Choroid plexus epithelial cell (primary cell): ENCODE results near the gene SHB.

Source experiments
- DNase-seq: peaks from one replicate; pipeline ENCODE4 v3.0.0-alpha.2; 2010; ENCODE audit warnings: low read depth
- H3K4me3 ChIP-seq: 2 replicates; pipeline ENCODE4 v1.5.1; 2011; ENCODE audit warnings: low read depth, mild to moderate bottlenecking, control low read depth, low read length, moderate library complexity
- TF ChIP-seq, protein P1 (sequence below): conservative IDR thresholded peaks from 2 replicates; pipeline ENCODE4 v1.5.1; 2011; ENCODE audit warnings: low read depth, mild to moderate bottlenecking, control low read depth, inconsistent platforms, low read length, moderate library complexity

Gene SHB

DNA sequence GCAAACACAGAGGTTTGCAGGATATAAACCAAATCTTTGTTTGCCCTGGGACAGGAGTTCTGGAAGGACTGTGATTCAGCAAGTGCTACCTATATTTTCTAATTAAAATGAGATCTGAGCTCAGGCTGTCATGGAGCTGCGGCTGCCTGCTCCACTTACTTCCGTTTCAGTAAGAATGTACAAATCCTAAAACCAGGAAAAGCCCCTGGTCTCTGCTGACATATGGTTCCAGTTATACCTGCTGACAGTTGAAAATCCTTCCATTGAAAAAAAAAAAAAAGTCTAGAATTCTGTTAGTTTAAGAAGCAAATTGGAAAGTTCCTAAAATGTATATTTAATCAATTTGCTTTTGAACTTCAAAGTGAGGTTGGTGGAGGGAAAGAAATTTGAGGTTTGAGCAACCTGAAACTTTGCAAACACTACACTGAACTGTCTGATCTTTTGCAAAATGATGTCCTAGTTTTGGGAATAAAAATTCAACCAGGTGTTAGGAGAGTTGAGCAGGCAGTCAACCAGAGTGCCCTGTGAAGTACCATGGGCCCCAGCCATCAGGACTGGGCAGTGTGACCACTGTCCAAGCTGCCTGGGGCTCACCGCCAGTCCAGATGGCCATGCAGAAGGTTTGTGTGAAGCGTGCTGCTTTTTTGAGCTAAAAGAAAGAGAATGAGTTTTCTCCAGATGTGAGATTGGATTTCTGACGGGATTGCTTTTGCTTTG is 50.6 kb downstream of the SHB start:
- TF ChIP-seq, protein P1, sequence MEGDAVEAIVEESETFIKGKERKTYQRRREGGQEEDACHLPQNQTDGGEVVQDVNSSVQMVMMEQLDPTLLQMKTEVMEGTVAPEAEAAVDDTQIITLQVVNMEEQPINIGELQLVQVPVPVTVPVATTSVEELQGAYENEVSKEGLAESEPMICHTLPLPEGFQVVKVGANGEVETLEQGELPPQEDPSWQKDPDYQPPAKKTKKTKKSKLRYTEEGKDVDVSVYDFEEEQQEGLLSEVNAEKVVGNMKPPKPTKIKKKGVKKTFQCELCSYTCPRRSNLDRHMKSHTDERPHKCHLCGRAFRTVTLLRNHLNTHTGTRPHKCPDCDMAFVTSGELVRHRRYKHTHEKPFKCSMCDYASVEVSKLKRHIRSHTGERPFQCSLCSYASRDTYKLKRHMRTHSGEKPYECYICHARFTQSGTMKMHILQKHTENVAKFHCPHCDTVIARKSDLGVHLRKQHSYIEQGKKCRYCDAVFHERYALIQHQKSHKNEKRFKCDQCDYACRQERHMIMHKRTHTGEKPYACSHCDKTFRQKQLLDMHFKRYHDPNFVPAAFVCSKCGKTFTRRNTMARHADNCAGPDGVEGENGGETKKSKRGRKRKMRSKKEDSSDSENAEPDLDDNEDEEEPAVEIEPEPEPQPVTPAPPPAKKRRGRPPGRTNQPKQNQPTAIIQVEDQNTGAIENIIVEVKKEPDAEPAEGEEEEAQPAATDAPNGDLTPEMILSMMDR: no peak
- DNase-seq: no peak

DNA sequence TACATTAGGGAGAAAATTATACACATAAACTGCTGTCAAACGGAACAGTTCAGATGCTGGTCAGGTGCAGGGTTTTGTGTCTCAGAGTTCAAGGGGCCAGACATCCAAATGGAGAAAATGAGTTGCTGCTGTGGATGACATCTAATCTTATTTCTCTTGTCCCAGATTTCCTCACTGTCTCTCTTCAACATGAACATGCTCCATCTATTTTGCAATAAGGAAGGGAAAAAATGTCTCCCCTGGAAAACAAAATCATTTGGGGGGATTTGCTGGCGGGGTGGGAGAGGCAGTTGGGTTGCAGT is 51.2 kb downstream of the SHB start:
- no peak overlapping the region for H3K4me3 ChIP-seq
- TF ChIP-seq, protein P1: no peak
- no peak for DNase-seq

More for the DNA sequence above, 50.6 kb downstream of the SHB start:
- H3K4me3 ChIP-seq: no peak overlapping the region

DNA sequence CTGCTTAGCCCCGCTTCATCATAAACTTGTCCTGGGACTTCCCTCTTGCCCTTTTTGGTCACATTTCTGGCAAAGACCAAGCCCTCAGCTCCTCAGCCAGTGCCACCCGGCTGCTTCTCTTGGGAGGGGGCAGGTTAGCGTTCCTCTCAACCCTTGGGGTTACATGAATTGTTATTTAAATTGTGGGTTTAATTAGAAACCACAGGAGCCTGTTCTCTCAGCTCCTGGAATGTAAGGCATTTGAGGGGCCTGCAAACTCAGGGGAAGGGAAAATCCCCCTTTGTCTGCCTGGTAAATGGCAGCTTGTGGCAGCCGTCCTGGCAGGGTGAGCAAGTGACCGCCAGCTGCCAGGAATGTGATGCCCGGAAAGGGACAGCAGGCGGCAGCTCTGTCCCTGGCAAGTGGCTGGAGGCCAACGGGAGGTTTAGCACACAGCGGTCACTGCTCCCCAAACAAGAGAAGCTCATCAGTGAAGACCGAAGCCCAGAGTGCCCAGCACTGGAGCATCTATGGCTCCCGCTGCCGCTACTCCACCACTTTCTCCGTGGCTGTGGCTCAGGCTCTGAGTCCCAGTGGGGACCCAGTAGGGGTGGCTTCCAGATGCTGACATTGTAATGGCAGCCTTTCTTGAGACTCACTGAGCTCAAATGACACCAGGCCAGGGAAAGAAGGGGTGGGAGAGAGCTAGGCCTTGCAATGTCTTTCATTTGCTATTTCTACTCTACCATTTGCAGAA is 51.7 kb downstream of the SHB start:
- TF ChIP-seq, protein P1: peak; percentile 25
- DNase-seq: peak; percentile 75
- H3K4me3 ChIP-seq: no peak overlapping the region

DNA sequence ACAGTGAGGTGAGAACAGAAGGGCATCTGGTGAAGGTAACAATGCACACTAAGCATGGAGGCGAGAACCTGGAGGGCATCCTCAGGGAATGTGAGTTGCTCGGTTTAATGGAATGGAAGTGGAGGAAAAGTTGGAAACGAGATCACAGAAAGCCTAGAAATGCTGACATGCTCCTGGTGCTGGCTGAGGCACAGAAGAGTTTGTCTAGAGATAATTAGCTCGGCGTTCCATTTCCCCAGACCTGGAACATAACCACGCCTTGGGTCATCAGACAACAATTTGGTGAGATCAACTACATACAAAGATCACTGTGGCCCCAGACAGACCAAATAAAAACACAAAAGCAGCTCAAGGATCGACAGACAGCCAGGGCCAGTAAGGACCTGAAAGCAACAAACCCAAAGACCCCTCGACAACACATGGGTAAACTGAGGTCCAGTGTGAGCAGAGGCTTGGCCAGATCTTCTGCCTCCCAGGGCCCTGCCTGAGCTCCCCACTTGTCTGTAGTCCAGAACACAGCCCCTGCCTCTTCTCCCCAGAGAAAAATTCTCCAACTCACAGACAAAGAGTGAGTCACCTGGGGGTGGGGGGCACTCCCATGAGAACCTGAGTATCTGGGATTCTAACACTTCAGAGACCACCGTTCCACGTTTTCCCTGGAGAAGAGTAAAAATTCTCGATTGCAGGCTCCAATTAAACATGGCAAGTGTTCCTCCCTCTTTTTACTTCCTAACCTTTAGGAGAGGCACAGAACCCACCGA is 52.5 kb downstream of the SHB start:
- TF ChIP-seq, protein P1: no peak
- no peak overlapping the region for H3K4me3 ChIP-seq
- DNase-seq: peak; percentile 67

DNA sequence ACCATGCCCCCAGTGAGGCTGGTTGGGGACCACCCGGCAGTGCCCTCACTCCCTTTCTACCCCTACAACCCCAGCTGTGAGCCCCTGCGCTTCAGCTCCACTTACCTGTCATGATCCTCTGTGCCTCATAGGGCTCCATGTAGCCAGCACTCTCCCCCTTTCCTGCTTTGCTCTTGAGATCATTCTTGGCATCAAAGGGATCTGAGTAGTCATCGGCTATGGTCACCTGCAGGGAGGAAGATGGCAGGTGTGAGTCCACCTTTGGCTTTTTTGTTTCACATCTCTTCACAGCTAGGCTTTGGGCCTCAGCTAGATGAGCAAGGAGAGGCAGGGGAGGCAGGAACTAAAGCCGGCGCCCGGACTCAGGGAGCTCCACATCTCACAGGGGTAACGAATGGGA is 53.1 kb downstream of the SHB start:
- no peak overlapping the region for H3K4me3 ChIP-seq
- TF ChIP-seq, protein P1: no peak
- DNase-seq: no peak

DNA sequence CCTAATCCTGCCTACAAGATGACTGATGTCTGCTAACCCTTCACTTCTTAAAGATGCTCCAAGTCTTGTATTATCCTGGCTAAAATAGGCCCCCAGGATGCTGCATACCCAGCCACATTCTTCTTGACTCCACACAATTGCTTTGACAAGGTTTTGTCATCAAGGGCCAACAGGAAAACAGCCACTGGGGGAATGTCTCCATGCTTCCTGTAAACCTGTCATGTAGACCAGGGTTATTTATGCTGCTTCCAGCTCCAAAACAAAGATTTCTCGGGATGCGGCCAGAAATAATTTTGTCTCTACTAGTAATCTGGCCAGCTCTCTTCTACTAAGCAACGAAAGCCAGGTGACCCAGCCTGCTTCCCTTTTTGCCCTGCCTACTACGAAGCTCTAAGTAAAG is 53.8 kb downstream of the SHB start:
- DNase-seq: no peak
- TF ChIP-seq, protein P1: no peak

More for the DNA sequence above, 53.8 kb downstream of the SHB start:
- no peak overlapping the region for H3K4me3 ChIP-seq
